Gastroesophageal sphincter (tissue), 3 donors: ENCODE results near the gene B4GALT7.

ENCODE experiments used
- CTCF ChIP-seq, 4 experiments: fragments of 200-600 bp in 2 of 4; fragments of 450-650 bp in 2 of 4; sonication (generic) in 1 of 4; IDR thresholded peaks; one replicate each; pipeline ENCODE4 v1.5.1; 2017 to 2019; ENCODE audit warnings: antibody characterized with exemption in 4 of 4, mild to moderate bottlenecking in 2 of 4, moderate library complexity in 2 of 4
- EP300 ChIP-seq: sonication (generic); formaldehyde crosslinking; IDR thresholded peaks from one replicate; pipeline ENCODE4 v1.6.1; 2017; ENCODE audit warnings: antibody characterized with exemption, mild to moderate bottlenecking
- POLR2A ChIP-seq, 2 donors: fragments of 450-650 bp; IDR thresholded peaks; one replicate each; pipeline ENCODE4 v1.6.1; 2017; ENCODE audit warnings: antibody characterized with exemption in 2 of 2, mild to moderate bottlenecking in 2 of 2, moderate library complexity in 1 of 2
- POLR2AphosphoS5 ChIP-seq: sonication (generic); formaldehyde crosslinking; IDR thresholded peaks from one replicate; pipeline ENCODE4 v1.6.1; 2017; ENCODE audit warnings: antibody characterized with exemption

GRCh38 chr5:177602458-177602830 is 2.5 kb downstream of the B4GALT7 start:
- no peak for TF ChIP-seq CTCF (IDR thresholded peaks at IDR 0.05)
- TF ChIP-seq POLR2A (IDR thresholded peaks at IDR 0.05): no peak
- TF ChIP-seq POLR2AphosphoS5: no peak
- TF ChIP-seq EP300: no peak
